K562 (cell line): Measurements from ENCODE around the gene PDZD2. TPM values are rescaled to one million over a fixed set of nuclear protein-coding genes. Genes with fewer than 3 reads are reported as not detected.

ENCODE experiments used
- ATAC-seq: fragments of 200-7000 bp; cut with Tn5 transposase; 3 replicates; pipeline ENCODE4 v1.9.1; 2020; ENCODE audit warnings: moderate library complexity
- BruUV-seq: library from RNA; stranded (reverse); fragments of 400-500 nt; replicated peaks from 2 replicates; lab custom pipeline; 2021; lab: Mats Ljungman, UMichigan
- CTCF ChIA-PET: fragments of 300-600 bp; formaldehyde crosslinking; extraction: SDS; loops from one replicate; lab custom pipeline; 2021; ENCODE audit warnings: low intra/inter-chr PET ratio; lab: Yijun Ruan, JAX
- POLR2A ChIA-PET: fragments of 300-600, 350-650 bp; sonication (Branson Sonifier 250); formaldehyde crosslinking; extraction: SDS; loops from one replicate; lab custom pipeline; 2021; ENCODE audit warnings: antibody characterized with exemption, inconsistent platforms; lab: Yijun Ruan, JAX
- DNase-seq, 4 experiments: peaks; one replicate each; pipeline versions ENCODE4 v3.0.0 to v3.0.0-alpha.2; 2011 to 2018; ENCODE audit warnings: low spot score in 3 of 4, mixed read lengths in 3 of 4; ENCODE audit errors: extremely low read depth in 1 of 4
- FAIRE-seq: peaks from 2 replicates; lab custom pipeline; 2011; peaks lifted over from hg19 to GRCh38; lab: Jason Lieb, UNC
- H2AFZ ChIP-seq: 2 replicates; pipeline ENCODE4 v1.6.0; 2011; ENCODE audit warnings: low read depth, low read length, control low read depth, inconsistent platforms
- H3K27ac ChIP-seq: fragments of 200-600 bp; 3 replicates; pipeline ENCODE4 v1.8.0; 2011; ENCODE audit warnings: low read depth, mild to moderate bottlenecking, control low read depth, inconsistent platforms, low read length, moderate library complexity, mixed read lengths; ENCODE audit errors: extremely low read depth
- H3K27me3 ChIP-seq, 2 experiments: fragments of 300-600 bp in 1 of 2; 2 replicates in 1 of 2; 3 replicates in 1 of 2; pipeline versions ENCODE4 v1.6.0 to v1.8.0; 2011; ENCODE audit warnings: inconsistent platforms in 2 of 2, low read length in 2 of 2, mild to moderate bottlenecking in 1 of 2, mixed read lengths in 1 of 2, moderate library complexity in 1 of 2; ENCODE audit not compliant: control insufficient read depth in 2 of 2, insufficient read depth in 2 of 2
- H3K36me3 ChIP-seq: fragments of 300-600 bp; 3 replicates; pipeline ENCODE4 v1.8.0; 2011; ENCODE audit warnings: mild to moderate bottlenecking, low read length, inconsistent platforms; ENCODE audit not compliant: control insufficient read depth, insufficient read depth
- H3K4me1 ChIP-seq, 2 experiments: fragments of 200-600 bp in 1 of 2; replicated peaks in 1 of 2; 2 replicates in 1 of 2; 3 replicates in 1 of 2; pipeline versions ENCODE4 v1.5.1 to v1.8.0; 2011; ENCODE audit warnings: inconsistent platforms in 2 of 2, low read length in 2 of 2, mild to moderate bottlenecking in 1 of 2, mixed read lengths in 1 of 2, moderate library complexity in 1 of 2; ENCODE audit not compliant: control insufficient read depth in 2 of 2, insufficient read depth in 2 of 2
- H3K4me2 ChIP-seq: 2 replicates; pipeline ENCODE4 v1.6.1; 2011; ENCODE audit warnings: low read length, control low read depth, inconsistent platforms, mixed read lengths; ENCODE audit not compliant: insufficient read depth
- H3K4me3 ChIP-seq: fragments of 200-600 bp; sonication (generic), shearing (Covaris generic); 2 replicates; pipeline ENCODE4 v1.5.1; 2016; ENCODE audit warnings: control low read depth, inconsistent platforms
- H3K79me2 ChIP-seq: fragments of 200-600 bp; 3 replicates; pipeline ENCODE4 v1.8.0; 2011; ENCODE audit warnings: low read length, inconsistent platforms; ENCODE audit not compliant: control insufficient read depth, insufficient read depth
- H3K9ac ChIP-seq, 2 experiments: 2 replicates each; pipeline versions ENCODE4 v1.6.0 to v1.6.1; 2011; ENCODE audit warnings: low read depth in 2 of 2, low read length in 2 of 2, control low read depth in 1 of 2, inconsistent platforms in 1 of 2, mild to moderate bottlenecking in 1 of 2, mixed read lengths in 1 of 2; ENCODE audit not compliant: insufficient read depth in 1 of 2
- H3K9me1 ChIP-seq: one replicate; pipeline ENCODE4 v1.6.0; 2011; ENCODE audit warnings: inconsistent platforms, mild to moderate bottlenecking, low read length, moderate library complexity; ENCODE audit not compliant: control insufficient read depth, insufficient read depth
- H3K9me3 ChIP-seq: replicated peaks from 2 replicates; pipeline ENCODE4 v1.5.1; 2011; ENCODE audit warnings: low read depth, low read length, inconsistent platforms; ENCODE audit not compliant: control insufficient read depth, insufficient read depth
- H4K20me1 ChIP-seq: replicated peaks from 2 replicates; pipeline ENCODE4 v1.6.1; 2011; ENCODE audit warnings: low read length, inconsistent platforms, mixed read lengths; ENCODE audit not compliant: control insufficient read depth, insufficient read depth
- BMI1 ChIP-seq: fragments of 150-350 bp; IDR thresholded peaks from 2 replicates; pipeline ENCODE4 v1.6.1; 2014; ENCODE audit warnings: low read length
- FUS ChIP-seq: fragments of 200-400 bp; formaldehyde crosslinking; optimal IDR thresholded peaks from 2 replicates; pipeline ENCODE3; 2017; ENCODE audit warnings: low read depth, low read length
- GABPB2 ChIP-seq: fragments of 250-450 bp; sonication (Bioruptor Pico); conservative IDR thresholded peaks from 2 replicates; pipeline ENCODE4 v1.5.1; 2021; ENCODE audit warnings: mild to moderate bottlenecking
- MYBL2 ChIP-seq, 2 experiments: fragments of 450-650 bp in 1 of 2; sonication (generic) in 1 of 2; formaldehyde crosslinking in 1 of 2; IDR thresholded peaks; 2 replicates each; pipeline versions ENCODE4 v1.6.1 to v1.8.1; 2017 to 2022; ENCODE audit warnings: borderline replicate concordance in 1 of 2, inconsistent platforms in 1 of 2, low read depth in 1 of 2, mild to moderate bottlenecking in 1 of 2, missing genetic modification reagents in 1 of 2, moderate library complexity in 1 of 2
- RAD51 ChIP-seq: fragments of 450-650 bp; IDR thresholded peaks from 2 replicates; pipeline ENCODE4 v1.7.1; 2016; ENCODE audit warnings: low read depth, mild to moderate bottlenecking, borderline replicate concordance
- RBBP5 ChIP-seq: fragments of 200-600 bp; sonication (generic); IDR thresholded peaks from 2 replicates; pipeline ENCODE4 v1.6.1; 2012; ENCODE audit warnings: borderline replicate concordance, mild to moderate bottlenecking, low read length, control low read depth, inconsistent platforms; ENCODE audit not compliant: insufficient read depth, poor library complexity, severe bottlenecking
- TGIF2 ChIP-seq: sonication (generic); formaldehyde crosslinking; IDR thresholded peaks from 2 replicates; pipeline ENCODE4 v1.8.1; 2022; ENCODE audit warnings: mild to moderate bottlenecking, missing genetic modification reagents, moderate library complexity
- ZNF121 ChIP-seq: sonication (generic); formaldehyde crosslinking; conservative IDR thresholded peaks from 2 replicates; pipeline ENCODE4 v1.8.0; 2022; ENCODE audit warnings: missing genetic modification reagents
- ZNF140 ChIP-seq: fragments of 250-450 bp; sonication (Bioruptor Pico); IDR thresholded peaks from 2 replicates; pipeline ENCODE4 v1.8.0; 2021; ENCODE audit warnings: moderate library complexity, mild to moderate bottlenecking, inconsistent platforms
- WGBS: fragments of 100-300 bp; shearing (Covaris generic); methylation state at CpG from one replicate; pipeline ENCODE4 v1.1.6; 2016; ENCODE audit warnings: low coverage, mixed read lengths; ENCODE audit not compliant: insufficient coverage; ENCODE audit errors: missing lambda C conversion rate; 5-methylcytosine and 5-hydroxymethylcytosine counted together
- in situ Hi-C: fragments of 300-500 bp; cut with MboI; formaldehyde crosslinking; loops from 4 replicates; pipeline ENCODE4 v1.15.0; 2018; ENCODE audit warnings: inconsistent platforms, mixed read lengths
- intact Hi-C: fragments of 100-400 bp; cut with micrococcal nuclease; formaldehyde crosslinking; loops from 2 replicates; pipeline ENCODE4 v1.14.2; 2022
- polyA plus RNA-seq, 8 experiments: library from polyadenylated mRNA; depleted of rRNA in 4 of 8; stranded (reverse) in 5 of 8; unstranded in 3 of 8; fragments of >200 nt; fragmentation: Nextera tagmentation in 2 of 8; fragmentation: Illumina TruSeq in 1 of 8; extraction: Ambion mirVana in 2 of 8; extraction: Trizol in 1 of 8; gene quantifications; 2 replicates each; pipeline versions ENCODE4 v1.2.1 to v1.2.3, GENCODE V29; 2011 to 2014; ENCODE audit warnings: inconsistent platforms in 1 of 8, missing spikeins in 1 of 8
- total RNA-seq, 7 experiments: library from RNA; depleted of rRNA in 6 of 7; stranded (reverse); fragments of >200 nt in 6 of 7; fragmentation: Illumina TruSeq in 2 of 7; extraction: Trizol in 2 of 7; gene quantifications; 2 replicates each; pipeline versions ENCODE4 v1.2.1 to v1.2.3, GENCODE V29; 2011 to 2021; ENCODE audit warnings: low replicate concordance in 1 of 7
- TF ChIP-seq, protein P1 (sequence below): fragments of 250-450 bp; sonication (Bioruptor Pico); IDR thresholded peaks from 2 replicates; pipeline ENCODE4 v1.5.0; 2021
- TF ChIP-seq, protein P2 (sequence below): fragments of 450-650 bp; formaldehyde crosslinking; IDR thresholded peaks from 2 replicates; pipeline ENCODE4 v1.4.0; 2020; ENCODE audit warnings: mild to moderate bottlenecking, mixed read lengths
- TF ChIP-seq, protein P3 (sequence below): sonication (generic); formaldehyde crosslinking; IDR thresholded peaks from 2 replicates; pipeline ENCODE4 v1.8.0; 2022; ENCODE audit warnings: missing genetic modification reagents, mild to moderate bottlenecking, moderate library complexity, borderline replicate concordance
- TF ChIP-seq, protein P4 (sequence below): fragments of 250-450 bp; sonication (Bioruptor Pico); IDR thresholded peaks from 2 replicates; pipeline ENCODE4 v1.4.0; 2020; ENCODE audit warnings: mild to moderate bottlenecking, moderate library complexity, borderline replicate concordance

Gene PDZD2
- total and polyA plus RNA-seq, 9 of the 15 experiments (the other 6 are each of a cell fraction or from before 2014, with no cell fraction given): 0.02 to 0.08 (median 0.04) TPM; not detected in 6

DNA sequence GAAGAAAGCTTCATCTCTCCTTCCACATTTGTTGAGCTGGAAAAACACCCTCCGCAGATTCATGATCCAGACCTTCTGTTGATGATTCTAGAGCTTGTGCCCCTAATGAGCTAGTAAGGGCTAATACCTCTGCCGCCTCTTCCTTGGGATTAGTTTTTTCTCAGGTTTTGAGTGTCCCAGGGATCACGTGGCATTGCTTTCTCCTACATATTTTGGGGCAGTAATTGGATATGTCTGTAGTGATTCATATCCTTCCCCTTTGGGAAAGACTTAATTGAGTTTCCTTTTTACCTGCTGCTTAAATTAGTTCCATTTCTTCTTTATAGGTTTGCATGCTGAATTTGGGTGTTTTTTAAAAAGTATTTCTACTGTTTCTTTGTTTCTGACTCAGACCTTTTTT lies 391.3 kb downstream of the PDZD2 start (continued):
- TF ChIP-seq, protein P1, sequence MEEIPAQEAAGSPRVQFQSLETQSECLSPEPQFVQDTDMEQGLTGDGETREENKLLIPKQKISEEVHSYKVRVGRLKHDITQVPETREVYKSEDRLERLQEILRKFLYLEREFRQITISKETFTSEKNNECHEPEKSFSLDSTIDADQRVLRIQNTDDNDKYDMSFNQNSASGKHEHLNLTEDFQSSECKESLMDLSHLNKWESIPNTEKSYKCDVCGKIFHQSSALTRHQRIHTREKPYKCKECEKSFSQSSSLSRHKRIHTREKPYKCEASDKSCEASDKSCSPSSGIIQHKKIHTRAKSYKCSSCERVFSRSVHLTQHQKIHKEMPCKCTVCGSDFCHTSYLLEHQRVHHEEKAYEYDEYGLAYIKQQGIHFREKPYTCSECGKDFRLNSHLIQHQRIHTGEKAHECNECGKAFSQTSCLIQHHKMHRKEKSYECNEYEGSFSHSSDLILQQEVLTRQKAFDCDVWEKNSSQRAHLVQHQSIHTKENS (CRISPR knock-in tag): no peak
- TF ChIP-seq BMI1: no peak
- TF ChIP-seq GABPB2: no peak
- TF ChIP-seq, protein P2, sequence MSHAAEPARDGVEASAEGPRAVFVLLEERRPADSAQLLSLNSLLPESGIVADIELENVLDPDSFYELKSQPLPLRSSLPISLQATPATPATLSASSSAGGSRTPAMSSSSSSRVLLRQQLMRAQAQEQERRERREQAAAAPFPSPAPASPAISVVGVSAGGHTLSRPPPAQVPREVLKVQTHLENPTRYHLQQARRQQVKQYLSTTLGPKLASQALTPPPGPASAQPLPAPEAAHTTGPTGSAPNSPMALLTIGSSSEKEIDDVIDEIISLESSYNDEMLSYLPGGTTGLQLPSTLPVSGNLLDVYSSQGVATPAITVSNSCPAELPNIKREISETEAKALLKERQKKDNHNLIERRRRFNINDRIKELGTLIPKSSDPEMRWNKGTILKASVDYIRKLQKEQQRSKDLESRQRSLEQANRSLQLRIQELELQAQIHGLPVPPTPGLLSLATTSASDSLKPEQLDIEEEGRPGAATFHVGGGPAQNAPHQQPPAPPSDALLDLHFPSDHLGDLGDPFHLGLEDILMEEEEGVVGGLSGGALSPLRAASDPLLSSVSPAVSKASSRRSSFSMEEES (CRISPR knock-in tag): no peak

DNA sequence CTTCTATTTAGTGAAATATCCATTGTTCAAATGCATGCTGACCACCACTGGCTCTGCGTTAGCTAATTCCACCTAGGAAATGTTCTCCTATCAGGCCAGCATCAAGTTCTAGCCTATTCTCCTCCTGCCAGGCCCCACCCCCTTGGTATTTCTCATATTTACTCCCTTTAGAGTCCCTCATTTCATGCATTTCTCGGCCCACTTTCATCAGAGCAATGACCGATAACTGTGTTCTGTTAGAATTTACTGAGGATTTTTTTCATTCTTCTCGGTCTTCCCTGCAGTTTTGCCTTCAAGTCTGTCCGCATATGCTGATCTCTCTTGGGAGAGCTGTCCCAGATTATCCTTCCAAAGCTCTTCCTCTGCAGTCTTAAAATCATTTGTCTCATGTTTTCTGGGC lies 391.8 kb downstream of the PDZD2 start:
- ChIA-PET CTCF (no interaction called here), POLR2A (interaction anchor here (0.5 to 1.0 kb wide), 2 partner anchors 9 to 15 kb away, joined by 3 read pairs; no protein-coding TSS in a partner anchor)
- DNase-seq: no peak
- TF ChIP-seq, protein P3, sequence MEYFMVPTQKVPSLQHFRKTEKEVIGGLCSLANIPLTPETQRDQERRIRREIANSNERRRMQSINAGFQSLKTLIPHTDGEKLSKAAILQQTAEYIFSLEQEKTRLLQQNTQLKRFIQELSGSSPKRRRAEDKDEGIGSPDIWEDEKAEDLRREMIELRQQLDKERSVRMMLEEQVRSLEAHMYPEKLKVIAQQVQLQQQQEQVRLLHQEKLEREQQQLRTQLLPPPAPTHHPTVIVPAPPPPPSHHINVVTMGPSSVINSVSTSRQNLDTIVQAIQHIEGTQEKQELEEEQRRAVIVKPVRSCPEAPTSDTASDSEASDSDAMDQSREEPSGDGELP (CRISPR knock-in tag): no peak
- TF ChIP-seq ZNF140 (CRISPR knock-in tag) (no peak), FUS (no peak), RAD51 (no peak), MYBL2 (IDR thresholded peaks at IDR 0.05; ENCODE audit: low read depth) (no peak), MYBL2 (CRISPR knock-in tag; IDR thresholded peaks at IDR 0.05; ENCODE audit: borderline replicate concordance) (no peak), ZNF121 (CRISPR knock-in tag) (no peak), TGIF2 (no peak), RBBP5 (no peak)
- TF ChIP-seq, protein P4, sequence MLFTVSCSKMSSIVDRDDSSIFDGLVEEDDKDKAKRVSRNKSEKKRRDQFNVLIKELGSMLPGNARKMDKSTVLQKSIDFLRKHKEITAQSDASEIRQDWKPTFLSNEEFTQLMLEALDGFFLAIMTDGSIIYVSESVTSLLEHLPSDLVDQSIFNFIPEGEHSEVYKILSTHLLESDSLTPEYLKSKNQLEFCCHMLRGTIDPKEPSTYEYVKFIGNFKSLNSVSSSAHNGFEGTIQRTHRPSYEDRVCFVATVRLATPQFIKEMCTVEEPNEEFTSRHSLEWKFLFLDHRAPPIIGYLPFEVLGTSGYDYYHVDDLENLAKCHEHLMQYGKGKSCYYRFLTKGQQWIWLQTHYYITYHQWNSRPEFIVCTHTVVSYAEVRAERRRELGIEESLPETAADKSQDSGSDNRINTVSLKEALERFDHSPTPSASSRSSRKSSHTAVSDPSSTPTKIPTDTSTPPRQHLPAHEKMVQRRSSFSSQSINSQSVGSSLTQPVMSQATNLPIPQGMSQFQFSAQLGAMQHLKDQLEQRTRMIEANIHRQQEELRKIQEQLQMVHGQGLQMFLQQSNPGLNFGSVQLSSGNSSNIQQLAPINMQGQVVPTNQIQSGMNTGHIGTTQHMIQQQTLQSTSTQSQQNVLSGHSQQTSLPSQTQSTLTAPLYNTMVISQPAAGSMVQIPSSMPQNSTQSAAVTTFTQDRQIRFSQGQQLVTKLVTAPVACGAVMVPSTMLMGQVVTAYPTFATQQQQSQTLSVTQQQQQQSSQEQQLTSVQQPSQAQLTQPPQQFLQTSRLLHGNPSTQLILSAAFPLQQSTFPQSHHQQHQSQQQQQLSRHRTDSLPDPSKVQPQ (CRISPR knock-in tag): no peak

More for the DNA sequence above, 391.8 kb downstream of the PDZD2 start:
- in situ Hi-C loops: no loop called here
- intact Hi-C loops: no loop called here
- no TSS peak for BruUV-seq
- Histone ChIP-seq H3K36me3 (no peaks in the 10 kb centered on the region), H3K27ac (no peak overlapping the region), H3K79me2 (no peaks in the 10 kb centered on the region), H3K27me3 (peaks cover 33 to 36% of the 10 kb centered on the region in 2 experiments), H3K9me3 (no peaks in the 10 kb centered on the region), H3K9ac (no peak overlapping the region), H3K4me3 (no peak overlapping the region), H4K20me1 (no peaks in the 10 kb centered on the region), H2AFZ (no peak overlapping the region), H3K4me1 (no peaks in the 10 kb centered on the region), H3K4me2 (no peak overlapping the region), H3K9me1 (no peaks in the 10 kb centered on the region)
- ATAC-seq (no peak), FAIRE-seq (no peak)
- 2% methylated on average over 5 of the region's 5 CpGs for WGBS
